K562 (cell line): ENCODE measurements around the gene WDR91. TPM values are rescaled to one million over a fixed set of nuclear protein-coding genes. Genes with fewer than 3 reads are reported as not detected.

Source experiments
- ARNT ChIP-seq, 2 experiments: fragments of 450-650 bp; IDR thresholded peaks; 2 replicates each; pipeline ENCODE4 v1.6.1; 2016; ENCODE audit warnings: mild to moderate bottlenecking in 1 of 2
- C11orf30 ChIP-seq: fragments of 450-650 bp; IDR thresholded peaks from 2 replicates; pipeline ENCODE4 v1.6.1; 2016; ENCODE audit warnings: low read depth, mild to moderate bottlenecking
- CEBPB ChIP-seq: fragments of 450-650 bp; IDR thresholded peaks from 2 replicates; pipeline ENCODE4 v1.6.1; 2016; ENCODE audit warnings: missing genetic modification characterization, missing compliant biosample characterization
- CHD1 ChIP-seq: fragments of 200-600 bp; sonication (generic); IDR thresholded peaks from one replicate; pipeline ENCODE4 v1.6.1; 2012; ENCODE audit warnings: mild to moderate bottlenecking, moderate library complexity, low read length, inconsistent platforms
- ERF ChIP-seq: fragments of 450-650 bp; formaldehyde crosslinking; IDR thresholded peaks from 2 replicates; pipeline ENCODE4 v1.4.0; 2020; ENCODE audit warnings: mild to moderate bottlenecking, mixed read lengths
- GTF2A2 ChIP-seq: IDR thresholded peaks from 2 replicates; pipeline ENCODE4 v1.6.1; 2016; ENCODE audit warnings: mild to moderate bottlenecking, missing genetic modification characterization, missing compliant biosample characterization
- LCOR ChIP-seq: sonication (generic); formaldehyde crosslinking; IDR thresholded peaks from 2 replicates; pipeline ENCODE4 v1.8.0; 2022; ENCODE audit warnings: mild to moderate bottlenecking, missing genetic modification reagents
- NCOA4 ChIP-seq: fragments of 450-650 bp; IDR thresholded peaks from 2 replicates; pipeline ENCODE4 v1.6.1; 2018; ENCODE audit warnings: mild to moderate bottlenecking; ENCODE audit not compliant: partially characterized antibody
- NR2C2 ChIP-seq, 2 experiments: fragments of 200-800 bp in 1 of 2; sonication (Bioruptor generic) in 1 of 2; sonication (generic) in 1 of 2; formaldehyde crosslinking in 1 of 2; IDR thresholded peaks; 2 replicates each; pipeline versions ENCODE4 v1.6.1 to v1.8.0; 2016 to 2022; ENCODE audit warnings: mild to moderate bottlenecking in 1 of 2, missing compliant biosample characterization in 1 of 2, missing genetic modification characterization in 1 of 2, missing genetic modification reagents in 1 of 2
- PREB ChIP-seq: sonication (generic); formaldehyde crosslinking; IDR thresholded peaks from 2 replicates; pipeline ENCODE4 v1.8.1; 2023; ENCODE audit warnings: mild to moderate bottlenecking, missing genetic modification reagents
- RAD21 ChIP-seq, 2 experiments: fragments of 250-450 bp in 1 of 2; fragments of 450-650 bp in 1 of 2; sonication (Bioruptor Pico) in 1 of 2; formaldehyde crosslinking in 1 of 2; IDR thresholded peaks in 1 of 2; conservative IDR thresholded peaks in 1 of 2; 2 replicates each; pipeline versions ENCODE4 v1.4.0 to v1.8.0; 2020 to 2022; ENCODE audit warnings: mild to moderate bottlenecking in 2 of 2, moderate library complexity in 1 of 2
- SAP30 ChIP-seq: fragments of 200-600 bp; sonication (generic); IDR thresholded peaks from 2 replicates; pipeline ENCODE4 v1.6.1; 2012; ENCODE audit warnings: borderline replicate concordance, low read depth, mild to moderate bottlenecking, moderate library complexity, low read length, control low read depth, inconsistent platforms; ENCODE audit not compliant: insufficient read depth, poor library complexity, severe bottlenecking
- SMARCE1 ChIP-seq: fragments of 450-650 bp; IDR thresholded peaks from 2 replicates; pipeline ENCODE4 v1.7.1; 2016; ENCODE audit warnings: mild to moderate bottlenecking
- TCF3 ChIP-seq: sonication (generic); formaldehyde crosslinking; IDR thresholded peaks from 2 replicates; pipeline ENCODE4 v1.4.0; 2020; ENCODE audit warnings: mild to moderate bottlenecking, missing genetic modification reagents
- TSHZ1 ChIP-seq: fragments of 250-450 bp; sonication (Bioruptor Pico); IDR thresholded peaks from 2 replicates; pipeline ENCODE4 v1.4.0; 2020; ENCODE audit warnings: mild to moderate bottlenecking, moderate library complexity
- U2AF1 ChIP-seq: fragments of 200-400 bp; formaldehyde crosslinking; optimal IDR thresholded peaks from 2 replicates; pipeline ENCODE3; 2017; ENCODE audit warnings: mild to moderate bottlenecking, low read depth, low read length, moderate library complexity
- ZBTB11 ChIP-seq, 3 experiments: fragments of 200-800 bp in 1 of 3; fragments of 250-450 bp in 1 of 3; fragments of 450-650 bp in 1 of 3; sonication (Bioruptor Pico) in 1 of 3; sonication (Bioruptor generic) in 1 of 3; formaldehyde crosslinking in 1 of 3; IDR thresholded peaks; 2 replicates each; pipeline versions ENCODE4 v1.6.1 to v1.8.0; 2016 to 2022; ENCODE audit warnings: mild to moderate bottlenecking in 2 of 3, missing genetic modification characterization in 2 of 3, missing compliant biosample characterization in 1 of 3, moderate library complexity in 1 of 3
- ZNF780A ChIP-seq: fragments of 250-450 bp; sonication (Bioruptor Pico); IDR thresholded peaks from 2 replicates; pipeline ENCODE4 v1.5.0; 2021; ENCODE audit warnings: mild to moderate bottlenecking
- polyA plus RNA-seq, 8 experiments: library from polyadenylated mRNA; depleted of rRNA in 4 of 8; stranded (reverse) in 5 of 8; unstranded in 3 of 8; fragments of >200 nt; fragmentation: Nextera tagmentation in 2 of 8; fragmentation: Illumina TruSeq in 1 of 8; extraction: Ambion mirVana in 2 of 8; extraction: Trizol in 1 of 8; gene quantifications; 2 replicates each; pipeline versions ENCODE4 v1.2.1 to v1.2.3, GENCODE V29; 2011 to 2014; ENCODE audit warnings: inconsistent platforms in 1 of 8, missing spikeins in 1 of 8
- total RNA-seq, 7 experiments: library from RNA; depleted of rRNA in 6 of 7; stranded (reverse); fragments of >200 nt in 6 of 7; fragmentation: Illumina TruSeq in 2 of 7; extraction: Trizol in 2 of 7; gene quantifications; 2 replicates each; pipeline versions ENCODE4 v1.2.1 to v1.2.3, GENCODE V29; 2011 to 2021; ENCODE audit warnings: low replicate concordance in 1 of 7

Gene WDR91
- total and polyA plus RNA-seq, 9 of the 15 experiments (the other 6 are each of a cell fraction or from before 2014, with no cell fraction given) = 1.9 to 18.2 (median 9.8) TPM

GRCh38 chr7:135169141-135169963 is 42.0 kb downstream of the WDR91 start (continued):
- TF ChIP-seq TSHZ1 (CRISPR knock-in tag) = no peak
- TF ChIP-seq C11orf30 = peak; percentile 71
- TF ChIP-seq SAP30 = no peak
- no peak for TF ChIP-seq GTF2A2
- no peak for TF ChIP-seq ZNF780A (CRISPR knock-in tag)
- no peak for TF ChIP-seq TCF3 (CRISPR knock-in tag)
- TF ChIP-seq CEBPB (tag) = peak; percentile 80
- no peak for TF ChIP-seq U2AF1
- TF ChIP-seq PREB (CRISPR knock-in tag) = no peak
- TF ChIP-seq ZBTB11 (CRISPR knock-in tag; IDR thresholded peaks at IDR 0.05) = no peak
- no peak for TF ChIP-seq CHD1
- no peak for TF ChIP-seq ERF (CRISPR knock-in tag)
- 0 out of 4 replicates have a peak, but pooled peaks of 1 of the 2 experiments have one; percentile 20 for TF ChIP-seq ARNT (IDR thresholded peaks at IDR 0.05)
- peak; percentile 52; the same call in 1 of the 2 replicates for TF ChIP-seq LCOR (CRISPR knock-in tag)
- TF ChIP-seq NCOA4 = no peak
- peak; percentile 21; the same call in 1 of the 2 replicates for TF ChIP-seq SMARCE1
- TF ChIP-seq NR2C2 (CRISPR knock-in tag; IDR thresholded peaks at IDR 0.05) = 0 out of 2 replicates have a peak, but pooled peaks have one; percentile 9
- TF ChIP-seq NR2C2 (tag; IDR thresholded peaks at IDR 0.05) = peak; percentile 37; the same call in 1 of the 2 replicates
- peak in 1 of 2 experiments; percentile 71; a peak in 3 of 4 replicates for TF ChIP-seq RAD21 (CRISPR knock-in tag; conservative IDR thresholded peaks at IDR 0.05 in 1 of 2, IDR thresholded peaks at IDR 0.05 in 1 of 2)
